HCT116 (cell line): ENCODE measurements around the gene ABCB6. TPM values are rescaled to one million over a fixed set of nuclear protein-coding genes. Genes with fewer than 3 reads are reported as not detected.
A peak's percentile ranks its signal among the peaks of the same experiment; 100 is the strongest.

Experiments
- ATAC-seq: fragments of 200-7000 bp; cut with Tn5 transposase; 2 replicates; pipeline ENCODE4 v1.9.1; 2020; ENCODE audit warnings: mild to moderate bottlenecking, moderate library complexity
- BruUV-seq: library from RNA; stranded (reverse); fragments of 400-500 nt; replicated peaks from 2 replicates; lab custom pipeline; 2021; lab: Mats Ljungman, UMichigan
- CTCF ChIA-PET: fragments of 300-600 bp; sonication (Branson Sonifier 250); formaldehyde crosslinking; loops from one replicate; lab custom pipeline; 2021; ENCODE audit warnings: antibody characterized with exemption; lab: Charles Lee
- POLR2A ChIA-PET: fragments of 300-600, 350-600 bp; sonication (Branson Sonifier 250); formaldehyde crosslinking; loops from one replicate; lab custom pipeline; 2021; ENCODE audit warnings: antibody characterized with exemption; lab: Charles Lee
- RAD21 ChIA-PET, 2 experiments: fragments of 300-600 bp; sonication (Branson Sonifier 250); formaldehyde crosslinking; loops; one replicate each; lab custom pipeline; 2023; ENCODE audit warnings: low total read pairs in 2 of 2; ENCODE audit not compliant: uncharacterized antibody in 2 of 2, unreplicated experiment in 2 of 2, low non-redundant PET in 1 of 2; lab: Charles Lee
- DNase-seq: peaks from one replicate; pipeline ENCODE4 v3.0.0-alpha.2; 2010; ENCODE audit warnings: low read depth, low spot score
- H2AFZ ChIP-seq: fragments of 200-600 bp; shearing (Covaris generic), sonication (generic); 2 replicates; pipeline ENCODE4 v1.6.1; 2017; ENCODE audit warnings: low read depth, mixed run types, mixed read lengths, antibody characterized with exemption, low read length; ENCODE audit not compliant: poor library complexity, severe bottlenecking
- H3K27ac ChIP-seq: 2 replicates; pipeline ENCODE4 v1.5.1; 2012; ENCODE audit warnings: low read depth, low read length
- H3K27me3 ChIP-seq: fragments of 200-600 bp; sonication (generic); 2 replicates; pipeline ENCODE4 v1.6.1; 2016; ENCODE audit warnings: mixed run types, low read length, mixed read lengths; ENCODE audit not compliant: insufficient read depth
- H3K36me3 ChIP-seq, 2 experiments: fragments of 200-500 bp in 1 of 2; fragments of 200-600 bp in 1 of 2; sonication (Bioruptor generic) in 1 of 2; sonication (generic) in 1 of 2; 2 replicates each; pipeline versions ENCODE4 v1.5.1 to v1.6.1; 2014 to 2016; ENCODE audit warnings: low read length in 2 of 2, inconsistent platforms in 1 of 2, mixed read lengths in 1 of 2, mixed run types in 1 of 2; ENCODE audit not compliant: insufficient read depth in 2 of 2, control insufficient read depth in 1 of 2
- H3K4me1 ChIP-seq, 2 experiments: fragments of 200-600 bp in 1 of 2; sonication (generic) in 1 of 2; 2 replicates each; pipeline versions ENCODE4 v1.5.1 to v1.6.1; 2012 to 2017; ENCODE audit warnings: low read length in 2 of 2, inconsistent platforms in 1 of 2, mild to moderate bottlenecking in 1 of 2, mixed read lengths in 1 of 2, mixed run types in 1 of 2, moderate library complexity in 1 of 2; ENCODE audit not compliant: insufficient read depth in 2 of 2, control insufficient read depth in 1 of 2
- H3K4me2 ChIP-seq: fragments of 200-600 bp; sonication (generic); 2 replicates; pipeline ENCODE4 v1.6.1; 2017; ENCODE audit warnings: mixed run types, low read length, mixed read lengths
- H3K4me3 ChIP-seq, 2 experiments: fragments of 200-600 bp in 1 of 2; sonication (generic) in 1 of 2; replicated peaks in 1 of 2; 2 replicates each; pipeline ENCODE4 v1.5.1; 2011 to 2016; ENCODE audit warnings: low read length in 2 of 2, control low read depth in 1 of 2, low read depth in 1 of 2, mild to moderate bottlenecking in 1 of 2, mixed read lengths in 1 of 2, mixed run types in 1 of 2
- H3K79me2 ChIP-seq: fragments of 200-600 bp; sonication (generic); 2 replicates; pipeline ENCODE4 v1.6.1; 2017; ENCODE audit warnings: mild to moderate bottlenecking, mixed run types, low read length, moderate library complexity, mixed read lengths; ENCODE audit not compliant: insufficient read depth
- H3K9ac ChIP-seq: fragments of 200-600 bp; sonication (generic); 2 replicates; pipeline ENCODE4 v1.6.1; 2016; ENCODE audit warnings: low read length, mixed read lengths
- H3K9me2 ChIP-seq: fragments of 200-600 bp; sonication (generic), shearing (Covaris generic); 2 replicates; pipeline ENCODE4 v1.6.1; 2017; ENCODE audit warnings: mixed run types, mild to moderate bottlenecking, moderate library complexity; ENCODE audit not compliant: insufficient read depth
- H3K9me3 ChIP-seq, 2 experiments: fragments of 200-500 bp in 1 of 2; fragments of 200-600 bp in 1 of 2; sonication (Bioruptor generic) in 1 of 2; sonication (generic) in 1 of 2; 2 replicates each; pipeline ENCODE4 v1.6.1; 2014 to 2017; ENCODE audit warnings: low read length in 2 of 2, mixed read lengths in 2 of 2, inconsistent platforms in 1 of 2, low read depth in 1 of 2, mild to moderate bottlenecking in 1 of 2, mixed run types in 1 of 2, moderate library complexity in 1 of 2; ENCODE audit not compliant: control insufficient read depth in 1 of 2, insufficient read depth in 1 of 2
- H4K20me1 ChIP-seq: fragments of 200-600 bp; sonication (generic), shearing (Covaris generic); 2 replicates; pipeline ENCODE4 v1.6.1; 2017; ENCODE audit warnings: mixed run types, mild to moderate bottlenecking, moderate library complexity; ENCODE audit not compliant: insufficient read depth
- CBX3 ChIP-seq: IDR thresholded peaks from 2 replicates; pipeline ENCODE4 v1.6.1; 2012; ENCODE audit warnings: low read depth
- CEBPB ChIP-seq: IDR thresholded peaks from 2 replicates; pipeline ENCODE4 v1.6.1; 2012; ENCODE audit warnings: low read depth
- EGR1 ChIP-seq: IDR thresholded peaks from 2 replicates; pipeline ENCODE4 v1.6.1; 2012; ENCODE audit warnings: low read depth
- ELF1 ChIP-seq: IDR thresholded peaks from 2 replicates; pipeline ENCODE4 v1.6.1; 2012; ENCODE audit warnings: low read depth, borderline replicate concordance
- EZH2 ChIP-seq: fragments of 200-600 bp; sonication (generic); IDR thresholded peaks from 2 replicates; pipeline ENCODE4 v1.6.1; 2017; ENCODE audit warnings: antibody characterized with exemption, mixed run types
- EZH2phosphoT487 ChIP-seq: fragments of 200-600 bp; IDR thresholded peaks from 2 replicates; pipeline ENCODE4 v1.6.1; 2018; ENCODE audit warnings: antibody characterized with exemption, borderline replicate concordance
- FOSL1 ChIP-seq: IDR thresholded peaks from 2 replicates; pipeline ENCODE4 v1.6.1; 2012; ENCODE audit warnings: low read depth
- JUND ChIP-seq: IDR thresholded peaks from 2 replicates; pipeline ENCODE4 v1.6.1; 2012
- POLR2A ChIP-seq: IDR thresholded peaks from 2 replicates; pipeline ENCODE4 v1.7.0; 2011; ENCODE audit warnings: borderline replicate concordance; ENCODE audit not compliant: insufficient read depth, insufficient read length; ENCODE audit errors: extremely low read depth
- RAD21 ChIP-seq: IDR thresholded peaks from 2 replicates; pipeline ENCODE4 v1.6.1; 2012; ENCODE audit warnings: low read depth, mild to moderate bottlenecking
- SIN3A ChIP-seq: IDR thresholded peaks from 2 replicates; pipeline ENCODE4 v1.6.1; 2012; ENCODE audit warnings: low read depth
- SP1 ChIP-seq: IDR thresholded peaks from 2 replicates; pipeline ENCODE4 v1.6.1; 2012; ENCODE audit warnings: low read depth
- TCF7L2 ChIP-seq: IDR thresholded peaks from 2 replicates; pipeline ENCODE4 v1.7.0; 2011; ENCODE audit warnings: borderline replicate concordance, inconsistent platforms; ENCODE audit not compliant: insufficient read depth, insufficient read length; ENCODE audit errors: extremely low read depth
- YY1 ChIP-seq: IDR thresholded peaks from 2 replicates; pipeline ENCODE4 v1.6.1; 2011; ENCODE audit warnings: low read length, low read depth, moderate library complexity, mild to moderate bottlenecking; ENCODE audit not compliant: insufficient replicate concordance; ENCODE audit errors: extremely low read depth
- ZFX ChIP-seq: fragments of 450-650 bp; IDR thresholded peaks from 2 replicates; pipeline ENCODE4 v1.6.1; 2017
- ZNF274 ChIP-seq: fragments of 200-500 bp; sonication (Bioruptor generic); IDR thresholded peaks from 2 replicates; pipeline ENCODE4 v1.6.1; 2014; ENCODE audit warnings: mild to moderate bottlenecking, low read depth, low read length, inconsistent platforms
- intact Hi-C: fragments of 100-400 bp; cut with micrococcal nuclease; formaldehyde crosslinking; loops from 2 replicates; pipeline ENCODE4 v1.10.0; 2022
- total RNA-seq: library from RNA; stranded (reverse); gene quantifications from one replicate; pipeline ENCODE4 v1.2.1, GENCODE V29; 2021; ENCODE audit not compliant: unreplicated experiment
- TF ChIP-seq, protein P1 (sequence below): IDR thresholded peaks from 2 replicates; pipeline ENCODE4 v1.6.1; 2012
- TF ChIP-seq, protein P2 (sequence below): IDR thresholded peaks from 2 replicates; pipeline ENCODE4 v1.6.1; 2011; ENCODE audit warnings: mild to moderate bottlenecking, low read length, moderate library complexity; ENCODE audit not compliant: insufficient replicate concordance; ENCODE audit errors: extremely low read depth
- TF ChIP-seq, protein P3 (sequence below): IDR thresholded peaks from 2 replicates; pipeline ENCODE4 v1.6.1; 2012
- TF ChIP-seq, protein P4 (sequence below): IDR thresholded peaks from 2 replicates; pipeline ENCODE4 v1.6.1; 2012; ENCODE audit warnings: low read depth

The ABCB6 gene
- total RNA-seq, 1 experiment from 2014 or later: 24.5 TPM

DNA sequence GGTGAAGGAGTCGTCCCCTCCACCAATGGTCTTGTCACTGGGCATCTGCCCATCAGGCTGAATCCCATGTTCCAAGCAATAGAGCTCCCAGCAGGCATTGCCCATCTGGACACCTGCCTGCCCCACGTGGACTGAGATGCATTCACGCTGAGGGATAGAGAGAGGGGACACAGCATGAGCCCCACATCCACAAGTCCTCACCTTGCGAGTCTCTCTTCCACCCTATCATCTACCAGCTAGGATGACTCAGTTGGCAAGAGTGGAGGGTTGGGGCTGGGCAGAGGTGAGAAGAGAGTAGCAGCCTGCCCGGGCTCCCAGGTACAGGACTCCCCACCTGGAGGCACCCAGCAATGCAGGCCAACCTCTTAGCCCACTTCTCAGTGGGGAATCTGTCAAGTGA, 33.3 kb upstream of the ABCB6 start:
- H3K9me3 ChIP-seq: no peaks in the 10 kb centered on the region
- H4K20me1 ChIP-seq: no peaks in the 10 kb centered on the region
- CTCF ChIA-PET: interaction anchor here (0.7 to 2.3 kb wide), 3 partner anchors 26 to 43 kb away, joined by 5 to 8 read pairs (median 6); no protein-coding TSS in a partner anchor
- H3K27ac ChIP-seq: no peak overlapping the region
- intact Hi-C loops: loop anchor here (2.0 kb wide), 1 partner anchor 43 kb away; no protein-coding TSS in a partner anchor
- H3K9me2 ChIP-seq: no peaks in the 10 kb centered on the region
- peaks cover 20% of the 10 kb centered on the region; the same call in 1 of the 2 replicates for H3K79me2 ChIP-seq
- peak overlapping the region; percentile 97 for H3K4me2 ChIP-seq
- no TSS peak for BruUV-seq
- RAD21 ChIA-PET: no interaction called here
- POLR2A ChIA-PET: interaction anchor here (1.1 to 2.0 kb wide), 3 partner anchors 9 to 27 kb away, joined by 3 to 5 read pairs (median 4); partner anchors contain the start of gene DNAJB2
- ATAC-seq: no peak
- H3K9ac ChIP-seq: peak overlapping the region; percentile 77
- no peak for TF ChIP-seq POLR2A
- TF ChIP-seq, protein P1, sequence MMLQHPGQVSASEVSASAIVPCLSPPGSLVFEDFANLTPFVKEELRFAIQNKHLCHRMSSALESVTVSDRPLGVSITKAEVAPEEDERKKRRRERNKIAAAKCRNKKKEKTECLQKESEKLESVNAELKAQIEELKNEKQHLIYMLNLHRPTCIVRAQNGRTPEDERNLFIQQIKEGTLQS: no peak
- TF ChIP-seq ZNF274: no peak
- no peak for TF ChIP-seq JUND
- TF ChIP-seq, protein P2, sequence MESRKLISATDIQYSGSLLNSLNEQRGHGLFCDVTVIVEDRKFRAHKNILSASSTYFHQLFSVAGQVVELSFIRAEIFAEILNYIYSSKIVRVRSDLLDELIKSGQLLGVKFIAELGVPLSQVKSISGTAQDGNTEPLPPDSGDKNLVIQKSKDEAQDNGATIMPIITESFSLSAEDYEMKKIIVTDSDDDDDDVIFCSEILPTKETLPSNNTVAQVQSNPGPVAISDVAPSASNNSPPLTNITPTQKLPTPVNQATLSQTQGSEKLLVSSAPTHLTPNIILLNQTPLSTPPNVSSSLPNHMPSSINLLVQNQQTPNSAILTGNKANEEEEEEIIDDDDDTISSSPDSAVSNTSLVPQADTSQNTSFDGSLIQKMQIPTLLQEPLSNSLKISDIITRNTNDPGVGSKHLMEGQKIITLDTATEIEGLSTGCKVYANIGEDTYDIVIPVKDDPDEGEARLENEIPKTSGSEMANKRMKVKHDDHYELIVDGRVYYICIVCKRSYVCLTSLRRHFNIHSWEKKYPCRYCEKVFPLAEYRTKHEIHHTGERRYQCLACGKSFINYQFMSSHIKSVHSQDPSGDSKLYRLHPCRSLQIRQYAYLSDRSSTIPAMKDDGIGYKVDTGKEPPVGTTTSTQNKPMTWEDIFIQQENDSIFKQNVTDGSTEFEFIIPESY: no peak
- TF ChIP-seq EGR1: no peak
- TF ChIP-seq EZH2: no peak
- no peak for TF ChIP-seq CEBPB
- TF ChIP-seq EZH2phosphoT487: no peak
- TF ChIP-seq, protein P3, sequence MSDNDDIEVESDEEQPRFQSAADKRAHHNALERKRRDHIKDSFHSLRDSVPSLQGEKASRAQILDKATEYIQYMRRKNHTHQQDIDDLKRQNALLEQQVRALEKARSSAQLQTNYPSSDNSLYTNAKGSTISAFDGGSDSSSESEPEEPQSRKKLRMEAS: no peak
- TF ChIP-seq, protein P4, sequence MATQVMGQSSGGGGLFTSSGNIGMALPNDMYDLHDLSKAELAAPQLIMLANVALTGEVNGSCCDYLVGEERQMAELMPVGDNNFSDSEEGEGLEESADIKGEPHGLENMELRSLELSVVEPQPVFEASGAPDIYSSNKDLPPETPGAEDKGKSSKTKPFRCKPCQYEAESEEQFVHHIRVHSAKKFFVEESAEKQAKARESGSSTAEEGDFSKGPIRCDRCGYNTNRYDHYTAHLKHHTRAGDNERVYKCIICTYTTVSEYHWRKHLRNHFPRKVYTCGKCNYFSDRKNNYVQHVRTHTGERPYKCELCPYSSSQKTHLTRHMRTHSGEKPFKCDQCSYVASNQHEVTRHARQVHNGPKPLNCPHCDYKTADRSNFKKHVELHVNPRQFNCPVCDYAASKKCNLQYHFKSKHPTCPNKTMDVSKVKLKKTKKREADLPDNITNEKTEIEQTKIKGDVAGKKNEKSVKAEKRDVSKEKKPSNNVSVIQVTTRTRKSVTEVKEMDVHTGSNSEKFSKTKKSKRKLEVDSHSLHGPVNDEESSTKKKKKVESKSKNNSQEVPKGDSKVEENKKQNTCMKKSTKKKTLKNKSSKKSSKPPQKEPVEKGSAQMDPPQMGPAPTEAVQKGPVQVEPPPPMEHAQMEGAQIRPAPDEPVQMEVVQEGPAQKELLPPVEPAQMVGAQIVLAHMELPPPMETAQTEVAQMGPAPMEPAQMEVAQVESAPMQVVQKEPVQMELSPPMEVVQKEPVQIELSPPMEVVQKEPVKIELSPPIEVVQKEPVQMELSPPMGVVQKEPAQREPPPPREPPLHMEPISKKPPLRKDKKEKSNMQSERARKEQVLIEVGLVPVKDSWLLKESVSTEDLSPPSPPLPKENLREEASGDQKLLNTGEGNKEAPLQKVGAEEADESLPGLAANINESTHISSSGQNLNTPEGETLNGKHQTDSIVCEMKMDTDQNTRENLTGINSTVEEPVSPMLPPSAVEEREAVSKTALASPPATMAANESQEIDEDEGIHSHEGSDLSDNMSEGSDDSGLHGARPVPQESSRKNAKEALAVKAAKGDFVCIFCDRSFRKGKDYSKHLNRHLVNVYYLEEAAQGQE: no peak
- TF ChIP-seq ZFX: no peak
- no peak for TF ChIP-seq YY1
- no peak for TF ChIP-seq CBX3
- TF ChIP-seq SIN3A: no peak
- no peak for TF ChIP-seq SP1
- TF ChIP-seq ELF1: no peak
- no peak for TF ChIP-seq TCF7L2
- no peak for TF ChIP-seq RAD21
- no peak for TF ChIP-seq FOSL1
- TF ChIP-seq, all 23 proteins: peak for 0
- Histone ChIP-seq H3K36me3 (peaks cover 3% of the 10 kb centered on the region in 2 experiments; a peak in 2 of 4 replicates), H2AFZ (no peak overlapping the region), H3K4me3 (peak overlapping the region; percentile 69 to 84), H3K27me3 (peaks cover 5% of the 10 kb centered on the region; the same call in 1 of the 2 replicates), H3K4me1 (peaks cover 31 to 63% of the 10 kb centered on the region in 2 experiments)
- no peak for DNase-seq
